BE2C (cell line): ENCODE data around the gene SIT1.

Experiments used
- DNase-seq: peaks from one replicate; pipeline ENCODE4 v3.0.0-alpha.2; 2020
- H3K27me3 ChIP-seq: fragments of 250-450 bp; sonication (Bioruptor Pico); 2 replicates; pipeline ENCODE4 v1.5.1; 2020; ENCODE audit warnings: mild to moderate bottlenecking
- H3K36me3 ChIP-seq: fragments of 250-450 bp; sonication (Bioruptor Pico); 2 replicates; pipeline ENCODE4 v1.5.1; 2020; ENCODE audit warnings: mild to moderate bottlenecking
- H3K4me1 ChIP-seq: fragments of 250-450 bp; sonication (Bioruptor Pico); 2 replicates; pipeline ENCODE4 v1.5.1; 2020
- H3K4me3 ChIP-seq: 2 replicates; pipeline ENCODE4 v1.5.1; 2011; ENCODE audit warnings: low read depth, low read length
- H3K9me3 ChIP-seq: fragments of 250-450 bp; sonication (Bioruptor Pico); 2 replicates; pipeline ENCODE4 v1.5.1; 2020
- CTCF ChIP-seq: IDR thresholded peaks from 2 replicates; pipeline ENCODE4 v1.5.1; 2012; ENCODE audit warnings: mild to moderate bottlenecking, low read depth, low read length

The SIT1 gene

GRCh38 chr9:35606726-35607125, 44.0 kb downstream of the SIT1 start:
- no peaks in the 10 kb centered on the region for H3K36me3 ChIP-seq
- no peaks in the 10 kb centered on the region for H3K27me3 ChIP-seq
- TF ChIP-seq CTCF, result no peak
- no peaks in the 10 kb centered on the region for H3K4me1 ChIP-seq
- no peak overlapping the region for H3K4me3 ChIP-seq
- H3K9me3 ChIP-seq, result no peaks in the 10 kb centered on the region
- DNase-seq, result no peak

GRCh38 chr9:35606138-35606504, 44.6 kb downstream of the SIT1 start:
- no peak for DNase-seq
- H3K9me3 ChIP-seq, result no peaks in the 10 kb centered on the region
- H3K4me3 ChIP-seq, result peak overlapping the region; percentile 48
- H3K27me3 ChIP-seq, result no peaks in the 10 kb centered on the region
- no peaks in the 10 kb centered on the region for H3K4me1 ChIP-seq
- H3K36me3 ChIP-seq, result no peaks in the 10 kb centered on the region
- TF ChIP-seq CTCF, result no peak

- H3K4me3 ChIP-seq, result peak overlapping the region; percentile 48
- H3K9me3 ChIP-seq, result no peaks in the 10 kb centered on the region
- DNase-seq, result no peak
- no peaks in the 10 kb centered on the region for H3K36me3 ChIP-seq
- TF ChIP-seq CTCF, result no peak
- H3K27me3 ChIP-seq, result no peaks in the 10 kb centered on the region
- no peaks in the 10 kb centered on the region for H3K4me1 ChIP-seq
Observed at GRCh38 chr9:35605351-35606137, 45.2 kb downstream of the SIT1 start.

- Histone ChIP-seq H3K4me1 (no peaks in the 10 kb centered on the region), H3K27me3 (no peaks in the 10 kb centered on the region), H3K4me3 (peak within 1 kb of the TSS; percentile 70), H3K36me3 (no peaks in the 10 kb centered on the region), H3K9me3 (no peaks in the 10 kb centered on the region)
- TF ChIP-seq CTCF, result no peak
- DNase-seq, result peak; percentile 80
Observed at GRCh38 chr9:35604578-35605350, 46.0 kb downstream of the SIT1 start, which contains the start of gene TESK1. Gene TESK1 (plus strand): TSS chr9:35605262. CDS start chr9:35605620, 358 bp downstream.

- Histone ChIP-seq H3K27me3 (no peaks in the 10 kb centered on the region), H3K4me3 (peak overlapping the region; percentile 70), H3K36me3 (no peaks in the 10 kb centered on the region), H3K9me3 (no peaks in the 10 kb centered on the region), H3K4me1 (no peaks in the 10 kb centered on the region)
- peak; percentile 99 for DNase-seq
- TF ChIP-seq CTCF, result peak; percentile 84
Observed at GRCh38 chr9:35603986-35604577, 46.6 kb downstream of the SIT1 start.

GRCh38 chr9:35603506-35603985, 47.2 kb downstream of the SIT1 start:
- Histone ChIP-seq H3K4me1 (no peaks in the 10 kb centered on the region), H3K27me3 (no peaks in the 10 kb centered on the region), H3K4me3 (peak overlapping the region; percentile 61), H3K36me3 (no peaks in the 10 kb centered on the region), H3K9me3 (no peaks in the 10 kb centered on the region)
- DNase-seq, result no peak
- no peak for TF ChIP-seq CTCF
